ENCODE results near the gene EED. TPM values are rescaled to one million over a fixed set of nuclear protein-coding genes. Genes with fewer than 3 reads are reported as not detected.
A peak's percentile ranks its signal among the peaks of the same experiment; 100 is the strongest.

The EED gene
- total RNA-seq, 1 experiment from 2014 or later = 68.3 TPM

GRCh38 chr11:86246293-86246675 is 1.7 kb downstream of the EED start:
- DNase-seq = no peak
- CTCF ChIA-PET = interaction anchor here (0.6 kb wide), 2 partner anchors 12 to 205 kb away, joined by 3 to 5 read pairs; no protein-coding TSS in a partner anchor
- Histone ChIP-seq H3K9me3 (no peaks in the 10 kb centered on the region), H3K4me3 (ENCODE audit: low read depth, low read length) (peak overlapping the region; percentile 74), H3K27me3 (replicated peaks; ENCODE audit: control insufficient read depth, insufficient read depth, low read length) (no peaks in the 10 kb centered on the region), H3K36me3 (ENCODE audit: control insufficient read depth, insufficient read depth, low read length) (no peaks in the 10 kb centered on the region), H3K4me1 (peaks cover 40% of the 10 kb centered on the region)
- Mint-ChIP-seq H3K4me3 (ENCODE audit: unreplicated experiment) (no peak overlapping the region), H3K9me3 (ENCODE audit: unreplicated experiment) (no peaks in the 10 kb centered on the region), H3K4me1 (ENCODE audit: low read depth, unreplicated experiment) (peaks cover 44% of the 10 kb centered on the region), H3K36me3 (ENCODE audit: insufficient read depth, unreplicated experiment) (peaks cover 13% of the 10 kb centered on the region), H3K27ac (ENCODE audit: unreplicated experiment) (no peak overlapping the region), H3K27me3 (ENCODE audit: insufficient read depth, unreplicated experiment) (no peaks in the 10 kb centered on the region)
- intact Hi-C loops (cut with micrococcal nuclease; ENCODE audit: unreplicated experiment) = loop anchor here (10.0 kb wide), 1 partner anchor 581 kb away; the partner anchor contains the start of gene CREBZF
- BruUV-seq (replicated peaks) = no TSS peak
- POLR2A ChIA-PET = interaction anchor here (0.5 kb wide), 1 partner anchor 391 kb away, joined by 3 read pairs; the partner anchor contains the start of gene CCDC83
- TF ChIP-seq CTCF (IDR thresholded peaks at IDR 0.05; ENCODE audit: insufficient read depth in 1 of 2, low read depth in 1 of 2, low read length in 1 of 2, severe bottlenecking in 1 of 2, unreplicated experiment in 1 of 2) = no peak

GRCh38 chr11:86247608-86248007 is 3.1 kb downstream of the EED start:
- CTCF ChIA-PET = no interaction called here
- Mint-ChIP-seq H3K4me1 (ENCODE audit: low read depth, unreplicated experiment) (peaks cover 42% of the 10 kb centered on the region), H3K4me3 (ENCODE audit: unreplicated experiment) (peak overlapping the region; percentile 10), H3K27ac (ENCODE audit: unreplicated experiment) (no peak overlapping the region), H3K9me3 (ENCODE audit: unreplicated experiment) (no peaks in the 10 kb centered on the region), H3K27me3 (ENCODE audit: insufficient read depth, unreplicated experiment) (no peaks in the 10 kb centered on the region), H3K36me3 (ENCODE audit: insufficient read depth, unreplicated experiment) (peaks cover 26% of the 10 kb centered on the region)
- no TSS peak for BruUV-seq (replicated peaks)
- Histone ChIP-seq H3K4me3 (ENCODE audit: low read depth, low read length) (no peak overlapping the region), H3K4me1 (peaks cover 40% of the 10 kb centered on the region), H3K9me3 (no peaks in the 10 kb centered on the region), H3K36me3 (ENCODE audit: control insufficient read depth, insufficient read depth, low read length) (peaks cover under 1% of the 10 kb centered on the region; the same call in 1 of the 2 replicates), H3K27me3 (replicated peaks; ENCODE audit: control insufficient read depth, insufficient read depth, low read length) (no peaks in the 10 kb centered on the region)
- POLR2A ChIA-PET = no interaction called here
- intact Hi-C loops (cut with micrococcal nuclease; ENCODE audit: unreplicated experiment) = loop anchor here (10.0 kb wide), 1 partner anchor 583 kb away; the partner anchor contains the start of gene CREBZF
- no peak for DNase-seq
- no peak for TF ChIP-seq CTCF (IDR thresholded peaks at IDR 0.05; ENCODE audit: insufficient read depth in 1 of 2, low read depth in 1 of 2, low read length in 1 of 2, severe bottlenecking in 1 of 2, unreplicated experiment in 1 of 2)

GRCh38 chr11:86248609-86249008 is 4.1 kb downstream of the EED start:
- POLR2A ChIA-PET = no interaction called here
- TF ChIP-seq CTCF (IDR thresholded peaks at IDR 0.05; ENCODE audit: insufficient read depth in 1 of 2, low read depth in 1 of 2, low read length in 1 of 2, severe bottlenecking in 1 of 2, unreplicated experiment in 1 of 2) = no peak

More at GRCh38 chr11:86248609-86249008, 4.1 kb downstream of the EED start:
- H3K4me3 ChIP-seq (ENCODE audit: low read depth, low read length) = no peak overlapping the region
- Mint-ChIP-seq H3K4me3 (ENCODE audit: unreplicated experiment) (no peak overlapping the region), H3K27ac (ENCODE audit: unreplicated experiment) (no peak overlapping the region), H3K36me3 (ENCODE audit: insufficient read depth, unreplicated experiment) (peaks cover 36% of the 10 kb centered on the region), H3K9me3 (ENCODE audit: unreplicated experiment) (no peaks in the 10 kb centered on the region), H3K4me1 (ENCODE audit: low read depth, unreplicated experiment) (peaks cover 32% of the 10 kb centered on the region), H3K27me3 (ENCODE audit: insufficient read depth, unreplicated experiment) (no peaks in the 10 kb centered on the region)
- no peaks in the 10 kb centered on the region for H3K27me3 ChIP-seq (replicated peaks; ENCODE audit: control insufficient read depth, insufficient read depth, low read length)
- peaks cover 2% of the 10 kb centered on the region; the same call in 1 of the 2 replicates for H3K36me3 ChIP-seq (ENCODE audit: control insufficient read depth, insufficient read depth, low read length)
- BruUV-seq (replicated peaks) = no TSS peak
- intact Hi-C loops (cut with micrococcal nuclease; ENCODE audit: unreplicated experiment) = loop anchor here (10.0 kb wide), 1 partner anchor 584 kb away; the partner anchor contains the start of gene CREBZF
- peaks cover 36% of the 10 kb centered on the region for H3K4me1 ChIP-seq
- H3K9me3 ChIP-seq = no peaks in the 10 kb centered on the region
- CTCF ChIA-PET = no interaction called here
- no peak for DNase-seq
